ENCODE results near the gene NME7. TPM values are rescaled to one million over a fixed set of nuclear protein-coding genes. Genes with fewer than 3 reads are reported as not detected.
A peak's percentile ranks its signal among the peaks of the same experiment; 100 is the strongest.

NME7 gene
- total RNA-seq, 1 experiment from 2014 or later = 30.3 TPM

DNA sequence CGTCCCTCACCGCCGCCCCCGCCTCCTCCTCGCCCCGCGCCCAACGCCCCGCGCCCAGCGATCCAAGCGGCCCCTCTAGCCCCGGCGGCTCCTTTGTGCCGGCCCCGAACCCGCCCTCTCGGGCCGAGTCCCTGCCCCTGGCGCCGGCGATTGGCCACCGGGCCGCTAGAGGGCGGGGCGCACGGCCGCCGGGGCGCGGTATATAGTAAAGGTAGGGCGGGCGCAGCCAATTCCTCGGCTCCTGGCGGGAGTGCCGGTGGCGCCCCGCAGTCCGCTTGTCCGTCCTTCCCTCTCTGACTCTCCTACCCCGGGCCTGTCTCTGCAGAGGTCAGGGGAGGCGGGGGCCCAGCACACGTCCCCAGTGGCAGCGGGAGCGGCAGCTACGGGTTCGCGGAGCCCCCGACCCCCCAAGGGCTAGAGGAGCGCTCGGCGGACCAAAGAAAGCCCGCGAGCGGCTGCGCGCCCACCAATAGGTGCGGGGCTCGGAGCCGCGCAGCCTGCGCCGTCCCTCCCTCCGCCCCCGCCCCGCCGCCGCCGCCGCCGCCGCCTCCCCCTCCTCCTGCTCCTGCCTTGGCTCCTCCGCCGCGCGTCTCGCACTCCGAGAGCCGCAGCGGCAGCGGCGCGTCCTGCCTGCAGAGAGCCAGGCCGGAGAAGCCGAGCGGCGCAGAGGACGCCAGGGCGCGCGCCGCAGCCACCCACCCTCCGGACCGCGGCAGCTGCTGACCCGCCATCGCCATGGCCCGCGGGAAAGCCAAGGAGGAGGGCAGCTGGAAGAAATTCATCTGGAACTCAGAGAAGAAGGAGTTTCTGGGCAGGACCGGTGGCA is 261.3 kb downstream of the NME7 start, which contains the start of gene ATP1B1:
Gene ATP1B1, plus strand, starts transcription at position 596 of the 826 bp plus-strand sequence. Its CDS starts 140 bp downstream, at position 736.
- ChIA-PET CTCF (no interaction called here), POLR2A (interaction anchor here (0.7 kb wide), 1 partner anchor 468 kb away, joined by 3 read pairs; no protein-coding TSS in a partner anchor)
- Histone ChIP-seq H3K9me3 (ENCODE audit: control insufficient read depth, insufficient read depth, low read depth, low read length) (no peaks in the 10 kb centered on the region), H3K4me3 (ENCODE audit: low read depth in 2 of 2, low read length in 2 of 2) (peak within 1 kb of the TSS; percentile 93 to 97), H3K27ac (ENCODE audit: low read length) (peak within 1 kb of the TSS; percentile 96), H3K4me1 (ENCODE audit: control insufficient read depth, insufficient read depth, low read length) (peaks cover 28% of the 10 kb centered on the region), H3K36me3 (ENCODE audit: control insufficient read depth, insufficient read depth, low read length) (peaks cover 2% of the 10 kb centered on the region; the same call in 1 of the 2 replicates), H3K27me3 (ENCODE audit: control insufficient read depth, insufficient read depth, low read length) (no peaks in the 10 kb centered on the region)
- TF ChIP-seq POLR2AphosphoS5 (IDR thresholded peaks at IDR 0.05; ENCODE audit: low read depth, low read length) (peak; percentile 81), TCF7L2 (IDR thresholded peaks at IDR 0.05; ENCODE audit: low read depth, low read length) (peak; percentile 87; the same call in 1 of the 2 replicates), SIN3A (IDR thresholded peaks at IDR 0.05; ENCODE audit: borderline replicate concordance, insufficient read depth, low read depth, low read length) (peak; percentile 43; the same call in 1 of the 2 replicates)
- TF ChIP-seq, protein P1, sequence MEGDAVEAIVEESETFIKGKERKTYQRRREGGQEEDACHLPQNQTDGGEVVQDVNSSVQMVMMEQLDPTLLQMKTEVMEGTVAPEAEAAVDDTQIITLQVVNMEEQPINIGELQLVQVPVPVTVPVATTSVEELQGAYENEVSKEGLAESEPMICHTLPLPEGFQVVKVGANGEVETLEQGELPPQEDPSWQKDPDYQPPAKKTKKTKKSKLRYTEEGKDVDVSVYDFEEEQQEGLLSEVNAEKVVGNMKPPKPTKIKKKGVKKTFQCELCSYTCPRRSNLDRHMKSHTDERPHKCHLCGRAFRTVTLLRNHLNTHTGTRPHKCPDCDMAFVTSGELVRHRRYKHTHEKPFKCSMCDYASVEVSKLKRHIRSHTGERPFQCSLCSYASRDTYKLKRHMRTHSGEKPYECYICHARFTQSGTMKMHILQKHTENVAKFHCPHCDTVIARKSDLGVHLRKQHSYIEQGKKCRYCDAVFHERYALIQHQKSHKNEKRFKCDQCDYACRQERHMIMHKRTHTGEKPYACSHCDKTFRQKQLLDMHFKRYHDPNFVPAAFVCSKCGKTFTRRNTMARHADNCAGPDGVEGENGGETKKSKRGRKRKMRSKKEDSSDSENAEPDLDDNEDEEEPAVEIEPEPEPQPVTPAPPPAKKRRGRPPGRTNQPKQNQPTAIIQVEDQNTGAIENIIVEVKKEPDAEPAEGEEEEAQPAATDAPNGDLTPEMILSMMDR (IDR thresholded peaks at IDR 0.05) = no peak
- TF ChIP-seq, protein P2, sequence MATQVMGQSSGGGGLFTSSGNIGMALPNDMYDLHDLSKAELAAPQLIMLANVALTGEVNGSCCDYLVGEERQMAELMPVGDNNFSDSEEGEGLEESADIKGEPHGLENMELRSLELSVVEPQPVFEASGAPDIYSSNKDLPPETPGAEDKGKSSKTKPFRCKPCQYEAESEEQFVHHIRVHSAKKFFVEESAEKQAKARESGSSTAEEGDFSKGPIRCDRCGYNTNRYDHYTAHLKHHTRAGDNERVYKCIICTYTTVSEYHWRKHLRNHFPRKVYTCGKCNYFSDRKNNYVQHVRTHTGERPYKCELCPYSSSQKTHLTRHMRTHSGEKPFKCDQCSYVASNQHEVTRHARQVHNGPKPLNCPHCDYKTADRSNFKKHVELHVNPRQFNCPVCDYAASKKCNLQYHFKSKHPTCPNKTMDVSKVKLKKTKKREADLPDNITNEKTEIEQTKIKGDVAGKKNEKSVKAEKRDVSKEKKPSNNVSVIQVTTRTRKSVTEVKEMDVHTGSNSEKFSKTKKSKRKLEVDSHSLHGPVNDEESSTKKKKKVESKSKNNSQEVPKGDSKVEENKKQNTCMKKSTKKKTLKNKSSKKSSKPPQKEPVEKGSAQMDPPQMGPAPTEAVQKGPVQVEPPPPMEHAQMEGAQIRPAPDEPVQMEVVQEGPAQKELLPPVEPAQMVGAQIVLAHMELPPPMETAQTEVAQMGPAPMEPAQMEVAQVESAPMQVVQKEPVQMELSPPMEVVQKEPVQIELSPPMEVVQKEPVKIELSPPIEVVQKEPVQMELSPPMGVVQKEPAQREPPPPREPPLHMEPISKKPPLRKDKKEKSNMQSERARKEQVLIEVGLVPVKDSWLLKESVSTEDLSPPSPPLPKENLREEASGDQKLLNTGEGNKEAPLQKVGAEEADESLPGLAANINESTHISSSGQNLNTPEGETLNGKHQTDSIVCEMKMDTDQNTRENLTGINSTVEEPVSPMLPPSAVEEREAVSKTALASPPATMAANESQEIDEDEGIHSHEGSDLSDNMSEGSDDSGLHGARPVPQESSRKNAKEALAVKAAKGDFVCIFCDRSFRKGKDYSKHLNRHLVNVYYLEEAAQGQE (IDR thresholded peaks at IDR 0.05; ENCODE audit: insufficient read depth in 1 of 2, low read depth in 2 of 2, low read length in 1 of 2) = no peak
- peak; percentile 32 for DNase-seq (ENCODE audit: low read depth, low spot score)
- no TSS peak for BruUV-seq (replicated peaks)
- intact Hi-C loops (cut with micrococcal nuclease; ENCODE audit: unreplicated experiment) (no loop called here), in situ Hi-C loops (cut with HindIII; ENCODE audit: low pct_unique_long_range_greater_than_20kb, low sequenced_read_pairs) (no loop called here)
- ATAC-seq = peak; percentile 89

DNA sequence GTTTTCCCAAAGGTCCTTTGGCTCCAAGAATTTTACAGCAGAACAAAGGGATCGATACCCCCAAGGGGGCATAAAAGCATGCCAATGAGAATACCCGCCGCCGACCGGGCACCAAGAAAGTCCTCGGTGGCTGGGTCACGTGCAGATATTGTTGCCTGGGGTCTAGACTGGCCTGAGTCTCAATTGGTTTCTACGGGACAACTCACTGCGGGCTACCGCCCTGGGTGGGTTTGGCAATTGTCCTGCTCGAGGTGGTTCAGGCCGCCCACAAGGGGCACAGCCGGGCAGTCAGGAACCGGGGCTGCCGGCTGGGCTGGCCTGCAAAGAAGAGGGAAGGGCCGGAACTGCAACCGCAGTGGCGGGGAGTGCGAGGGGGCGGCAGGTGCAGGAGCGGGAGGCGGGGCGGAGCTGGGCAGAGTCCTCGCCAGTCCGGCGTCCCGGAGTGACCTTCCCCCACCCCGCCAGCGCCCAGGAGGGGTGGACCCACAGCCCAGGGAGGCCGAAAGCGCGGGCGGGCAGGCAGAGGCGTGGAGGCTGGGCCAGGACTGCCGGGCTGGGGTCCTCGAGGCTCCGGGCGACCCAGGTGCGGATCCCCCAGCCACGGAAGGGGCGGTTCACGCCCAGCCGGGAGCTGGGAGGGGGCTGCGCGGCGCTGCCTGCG is 262.0 kb downstream of the NME7 start:
- POLR2A ChIA-PET = interaction anchor here (0.6 to 0.7 kb wide), 2 partner anchors 467 to 788 kb away, joined by 3 to 5 read pairs; no protein-coding TSS in a partner anchor
- ATAC-seq = peak; percentile 57
- no peaks in the 10 kb centered on the region for H3K27me3 ChIP-seq (ENCODE audit: control insufficient read depth, insufficient read depth, low read length)
- CTCF ChIA-PET = no interaction called here
- H3K9me3 ChIP-seq (ENCODE audit: control insufficient read depth, insufficient read depth, low read depth, low read length) = no peaks in the 10 kb centered on the region
- in situ Hi-C loops (cut with HindIII; ENCODE audit: low pct_unique_long_range_greater_than_20kb, low sequenced_read_pairs) = no loop called here
- peak overlapping the region; percentile 51 to 93 for H3K4me3 ChIP-seq (ENCODE audit: low read depth in 2 of 2, low read length in 2 of 2)
- intact Hi-C loops (cut with micrococcal nuclease; ENCODE audit: unreplicated experiment) = no loop called here
- TF ChIP-seq, protein P1 (IDR thresholded peaks at IDR 0.05) = no peak
- TF ChIP-seq TCF7L2 (IDR thresholded peaks at IDR 0.05; ENCODE audit: low read depth, low read length) (no peak), SIN3A (IDR thresholded peaks at IDR 0.05; ENCODE audit: borderline replicate concordance, insufficient read depth, low read depth, low read length) (no peak)
- no peak for DNase-seq (ENCODE audit: low read depth, low spot score)
- no TSS peak for BruUV-seq (replicated peaks)
- peak overlapping the region; percentile 57 for H3K27ac ChIP-seq (ENCODE audit: low read length)
- H3K4me1 ChIP-seq (ENCODE audit: control insufficient read depth, insufficient read depth, low read length) = peaks cover 20% of the 10 kb centered on the region
- peaks cover 2% of the 10 kb centered on the region; the same call in 1 of the 2 replicates for H3K36me3 ChIP-seq (ENCODE audit: control insufficient read depth, insufficient read depth, low read length)
